RCC 7860 (cell line): ENCODE results near the gene MS4A8.

Experiments used
- DNase-seq: peaks from one replicate; pipeline ENCODE4 v3.0.0-alpha.2; 2015; ENCODE audit warnings: low spot score
- FAIRE-seq: peaks from 2 replicates; lab custom pipeline; 2012; peaks lifted over from hg19 to GRCh38; lab: Jason Lieb, UNC

The MS4A8 gene

DNA sequence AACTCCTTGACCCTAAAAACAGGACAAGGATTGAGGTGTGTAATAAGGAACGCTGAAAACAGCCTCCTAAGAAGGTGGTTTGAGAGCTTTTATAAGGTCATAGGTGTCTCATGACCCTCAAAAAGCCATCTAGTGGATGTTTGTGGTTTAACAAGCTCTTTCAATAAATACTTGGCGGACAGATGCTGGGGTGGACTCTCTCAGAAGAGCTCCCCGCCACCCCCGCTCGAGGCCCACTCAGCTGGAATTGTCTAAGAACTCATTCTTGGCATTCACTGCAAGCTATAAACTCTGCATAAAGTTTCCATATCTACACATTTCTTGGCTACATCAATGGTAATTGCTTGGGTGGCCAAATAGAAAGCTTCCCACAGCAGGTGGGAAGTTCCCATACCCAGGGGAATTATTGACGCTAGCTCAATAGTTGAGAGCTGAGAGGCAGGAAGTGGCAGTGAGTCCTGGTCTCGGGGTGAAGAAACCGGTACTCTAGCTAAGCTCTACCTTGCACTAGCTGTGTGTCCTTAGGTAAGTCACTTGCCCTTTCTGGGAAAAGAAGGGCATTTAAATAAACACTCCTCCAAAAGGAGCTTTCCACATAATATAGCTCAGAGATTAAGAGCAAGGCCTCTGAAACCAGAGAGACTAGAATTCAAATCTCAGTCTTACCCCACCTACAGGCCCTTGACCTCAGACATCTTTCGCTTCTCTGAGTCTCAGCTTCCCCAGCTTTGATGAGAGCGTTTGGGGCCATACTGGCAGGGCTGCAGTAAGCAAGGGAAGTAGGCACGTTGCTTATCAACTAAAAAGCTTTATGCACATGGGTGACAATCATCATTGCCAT lies 63.7 kb downstream of the MS4A8 start:
- no peak for FAIRE-seq
- DNase-seq: no peak

DNA sequence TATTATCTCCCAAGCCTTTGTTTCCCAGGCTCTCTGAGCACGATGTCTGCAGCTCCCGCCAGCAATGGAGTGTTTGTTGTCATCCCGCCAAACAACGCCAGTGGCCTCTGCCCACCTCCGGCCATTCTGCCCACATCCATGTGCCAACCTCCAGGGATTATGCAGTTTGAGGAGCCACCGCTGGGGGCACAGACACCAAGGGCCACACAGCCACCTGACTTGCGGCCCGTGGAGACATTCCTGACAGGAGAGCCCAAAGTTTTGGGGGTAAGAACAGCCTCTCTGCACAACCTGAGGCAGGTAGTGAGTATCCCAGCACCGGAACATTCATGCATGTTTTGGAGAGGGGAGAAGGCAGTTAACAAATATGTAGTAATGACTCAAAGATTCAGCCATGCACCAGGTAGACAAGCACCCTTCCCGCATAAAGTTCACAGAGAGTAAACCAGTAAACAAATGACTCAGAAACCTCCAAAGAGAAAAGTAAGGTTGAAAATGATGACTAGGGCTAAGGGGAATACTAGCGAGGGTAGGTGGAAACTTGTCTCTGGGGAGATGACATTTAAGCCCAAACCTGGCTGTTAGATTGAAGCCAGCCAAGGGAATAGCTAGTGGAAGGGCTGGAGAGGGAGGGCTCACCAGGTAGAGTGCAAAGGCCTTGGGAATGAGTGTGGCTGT lies 64.4 kb downstream of the MS4A8 start:
- DNase-seq (no peak), FAIRE-seq (no peak)

DNA sequence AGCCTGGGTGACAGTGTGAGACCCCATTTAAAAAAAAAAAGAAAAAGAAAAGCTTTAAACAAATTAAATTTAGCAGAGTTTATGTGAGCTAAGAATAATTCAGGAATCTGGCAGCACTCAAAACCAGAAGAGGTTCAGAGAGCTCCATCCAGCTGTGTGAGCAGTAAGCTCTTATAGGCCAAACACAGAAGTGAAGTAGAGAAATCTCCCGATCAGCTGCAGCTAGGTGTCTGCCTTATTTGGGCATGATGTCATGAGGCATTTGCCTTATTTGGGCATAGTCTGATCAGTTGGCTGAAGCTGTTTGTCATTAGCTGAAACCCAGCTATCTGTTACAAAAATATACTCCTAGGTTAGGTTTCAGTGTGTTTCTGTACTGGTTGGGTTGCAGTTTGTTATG lies 65.5 kb downstream of the MS4A8 start:
- FAIRE-seq (no peak), DNase-seq (no peak)

DNA sequence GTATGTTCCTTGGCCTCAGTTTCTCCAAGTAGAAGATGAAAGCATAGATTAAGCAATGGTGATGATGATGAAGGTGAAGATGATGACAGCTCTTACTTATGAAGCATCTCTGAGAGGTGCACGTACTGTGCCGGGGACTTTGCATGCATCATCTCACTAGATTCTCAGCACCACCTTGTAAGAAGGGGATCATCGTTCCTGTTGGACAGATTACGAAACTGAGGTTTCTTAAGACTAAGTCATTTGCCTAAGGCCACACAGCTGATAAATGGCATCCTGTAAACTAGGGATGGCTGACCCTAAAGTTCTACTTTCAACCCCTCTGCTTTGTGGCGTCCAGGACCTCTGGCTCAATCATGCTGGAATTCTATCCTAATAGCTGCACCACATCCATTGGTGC lies 65.9 kb downstream of the MS4A8 start:
- DNase-seq: no peak
- no peak for FAIRE-seq
